Measurements from ENCODE around the gene KCNS1.

The KCNS1 gene

GRCh38 chr20:45059022-45059728 is 41.8 kb downstream of the KCNS1 start:
- no peak for TF ChIP-seq CTCF (conservative IDR thresholded peaks at IDR 0.05; ENCODE audit: low read depth, low read length)
- H3K4me3 ChIP-seq (ENCODE audit: low read length) = no peak overlapping the region
- no peak for DNase-seq (ENCODE audit: low read depth)

GRCh38 chr20:45058168-45058850 is 42.6 kb downstream of the KCNS1 start:
- no peak overlapping the region for H3K4me3 ChIP-seq (ENCODE audit: low read length)
- TF ChIP-seq CTCF (conservative IDR thresholded peaks at IDR 0.05; ENCODE audit: low read depth, low read length) = no peak
- no peak for DNase-seq (ENCODE audit: low read depth)

- no peak overlapping the region for H3K4me3 ChIP-seq (ENCODE audit: low read length)
- no peak for TF ChIP-seq CTCF (conservative IDR thresholded peaks at IDR 0.05; ENCODE audit: low read depth, low read length)
- no peak for DNase-seq (ENCODE audit: low read depth)
These were observed 44.3 kb downstream of the KCNS1 start for GRCh38 chr20:45056473-45057173.

- no peak for TF ChIP-seq CTCF (conservative IDR thresholded peaks at IDR 0.05; ENCODE audit: low read depth, low read length)
- no peak for DNase-seq (ENCODE audit: low read depth)
- H3K4me3 ChIP-seq (ENCODE audit: low read length) = no peak overlapping the region
These were observed 45.9 kb downstream of the KCNS1 start for GRCh38 chr20:45055056-45055455.

- DNase-seq (ENCODE audit: low read depth) = no peak
- TF ChIP-seq CTCF (conservative IDR thresholded peaks at IDR 0.05; ENCODE audit: low read depth, low read length) = no peak
- H3K4me3 ChIP-seq (ENCODE audit: low read length) = no peak overlapping the region
These were observed 47.2 kb downstream of the KCNS1 start for GRCh38 chr20:45053430-45054351.

- H3K4me3 ChIP-seq (ENCODE audit: low read length) = no peak overlapping the region
- DNase-seq (ENCODE audit: low read depth) = no peak
- no peak for TF ChIP-seq CTCF (conservative IDR thresholded peaks at IDR 0.05; ENCODE audit: low read depth, low read length)
These were observed 48.1 kb downstream of the KCNS1 start for GRCh38 chr20:45052698-45053429.

All from retinal pigment epithelial cell (primary cell).